IgD-negative memory B cell (primary cell): ENCODE results near the gene ARID5B. TPM values are rescaled to one million over a fixed set of nuclear protein-coding genes. Genes with fewer than 3 reads are reported as not detected.

Source experiments
- H3K27ac Mint-ChIP-seq, 3 donors: one replicate each; pipeline ENCODE4 v1.8.0; 2020 to 2022; ENCODE audit warnings: mild to moderate bottlenecking in 3 of 3, mixed read lengths in 3 of 3, moderate library complexity in 1 of 3
- H3K27me3 Mint-ChIP-seq: one replicate; pipeline ENCODE4 v1.8.0; 2021; ENCODE audit warnings: mixed read lengths
- H3K36me3 Mint-ChIP-seq: one replicate; pipeline ENCODE4 v1.8.0; 2020; ENCODE audit warnings: mild to moderate bottlenecking, mixed read lengths
- H3K4me1 Mint-ChIP-seq, 3 donors: one replicate each; pipeline ENCODE4 v1.8.0; 2020 to 2022; ENCODE audit warnings: mixed read lengths in 3 of 3, mild to moderate bottlenecking in 1 of 3
- H3K4me3 Mint-ChIP-seq, 4 donors: one replicate each; pipeline ENCODE4 v1.8.0; 2020 to 2022; ENCODE audit warnings: mild to moderate bottlenecking in 4 of 4, mixed read lengths in 4 of 4, moderate library complexity in 3 of 4
- H3K9me3 Mint-ChIP-seq, 3 donors: one replicate each; pipeline ENCODE4 v1.8.0; 2020 to 2021; ENCODE audit warnings: mixed read lengths in 3 of 3, mild to moderate bottlenecking in 1 of 3
- polyA plus RNA-seq: library from polyadenylated mRNA; unstranded; fragments of 300-500 nt; fragmentation: Illumina TruSeq; gene quantifications from one replicate; pipeline ENCODE4 v1.2.3, GENCODE V29; 2021

Gene ARID5B
- polyA plus RNA-seq, 1 donor from 2014 or later, result 154 TPM

- Mint-ChIP-seq H3K27ac (peak overlapping the region; percentile 95 to 99 (median 99)), H3K9me3 (peaks cover 0 to 6% (median 3%) of the 10 kb centered on the region in 3 donors), H3K27me3 (no peaks in the 10 kb centered on the region), H3K4me1 (peaks cover 41 to 73% (median 47%) of the 10 kb centered on the region in 3 donors), H3K36me3 (peaks cover 26% of the 10 kb centered on the region), H3K4me3 (peak overlapping the region in 3 of 4 donors; percentile 61 to 94 (median 74))
Measured at GRCh38 chr10:61998937-61999336, 97.4 kb downstream of the ARID5B start.

- peak overlapping the region; percentile 95 to 99 (median 99) for H3K27ac Mint-ChIP-seq
- H3K4me1 Mint-ChIP-seq, result peaks cover 51 to 78% (median 57%) of the 10 kb centered on the region in 3 donors
- peaks cover 31% of the 10 kb centered on the region for H3K36me3 Mint-ChIP-seq
- no peaks in the 10 kb centered on the region for H3K27me3 Mint-ChIP-seq
- peaks cover 0 to 6% (median 3%) of the 10 kb centered on the region in 3 donors for H3K9me3 Mint-ChIP-seq
- peak overlapping the region; percentile 74 to 94 (median 84) for H3K4me3 Mint-ChIP-seq
Measured at GRCh38 chr10:62000037-62000603, 98.6 kb downstream of the ARID5B start.

GRCh38 chr10:62000726-62001125, 99.2 kb downstream of the ARID5B start:
- Mint-ChIP-seq H3K36me3 (peaks cover 31% of the 10 kb centered on the region), H3K4me3 (peak overlapping the region; percentile 74 to 94 (median 84)), H3K9me3 (peaks cover 0 to 6% (median 3%) of the 10 kb centered on the region in 3 donors), H3K27ac (peak overlapping the region; percentile 95 to 99 (median 99)), H3K4me1 (peaks cover 54 to 80% (median 57%) of the 10 kb centered on the region in 3 donors), H3K27me3 (no peaks in the 10 kb centered on the region)

- peaks cover 34% of the 10 kb centered on the region for H3K36me3 Mint-ChIP-seq
- H3K27ac Mint-ChIP-seq, result peak overlapping the region; percentile 33 to 99 (median 95)
- H3K4me1 Mint-ChIP-seq, result peaks cover 63 to 84% (median 67%) of the 10 kb centered on the region in 3 donors
- H3K4me3 Mint-ChIP-seq, result peak overlapping the region; percentile 44 to 87 (median 76)
- no peaks in the 10 kb centered on the region for H3K27me3 Mint-ChIP-seq
- peaks cover 0 to 6% (median 3%) of the 10 kb centered on the region in 3 donors for H3K9me3 Mint-ChIP-seq
Measured at GRCh38 chr10:62001898-62002297, 100.4 kb downstream of the ARID5B start.

GRCh38 chr10:62002753-62003152, 101.3 kb downstream of the ARID5B start:
- H3K27ac Mint-ChIP-seq, result peak overlapping the region; percentile 76 to 84 (median 81)
- no peaks in the 10 kb centered on the region for H3K27me3 Mint-ChIP-seq
- H3K9me3 Mint-ChIP-seq, result peaks cover 0 to 6% (median 3%) of the 10 kb centered on the region in 3 donors
- H3K36me3 Mint-ChIP-seq, result peaks cover 30% of the 10 kb centered on the region
- peaks cover 66 to 83% (median 68%) of the 10 kb centered on the region in 3 donors for H3K4me1 Mint-ChIP-seq
- H3K4me3 Mint-ChIP-seq, result peak overlapping the region in 1 of 4 donors; percentile 30

GRCh38 chr10:62004042-62004441, 102.5 kb downstream of the ARID5B start:
- Mint-ChIP-seq H3K27me3 (no peaks in the 10 kb centered on the region), H3K36me3 (peaks cover 31% of the 10 kb centered on the region), H3K4me1 (peaks cover 61 to 82% (median 68%) of the 10 kb centered on the region in 3 donors), H3K27ac (peak overlapping the region; percentile 32 to 92 (median 84)), H3K9me3 (peaks cover 0 to 3% (median 0%) of the 10 kb centered on the region in 3 donors), H3K4me3 (peak overlapping the region in 2 of 4 donors; percentile 22 to 53)

GRCh38 chr10:62005281-62005680, 103.8 kb downstream of the ARID5B start:
- Mint-ChIP-seq H3K4me1 (peaks cover 60 to 82% (median 68%) of the 10 kb centered on the region in 3 donors), H3K36me3 (peaks cover 29% of the 10 kb centered on the region), H3K27me3 (no peaks in the 10 kb centered on the region), H3K9me3 (peaks cover 0 to 3% (median 0%) of the 10 kb centered on the region in 3 donors), H3K27ac (peak overlapping the region; percentile 32 to 92 (median 84)), H3K4me3 (peak overlapping the region in 2 of 4 donors; percentile 5 to 46)

GRCh38 chr10:62005687-62006086, 104.2 kb downstream of the ARID5B start:
- Mint-ChIP-seq H3K4me3 (peak overlapping the region in 3 of 4 donors; percentile 18 to 76 (median 46)), H3K9me3 (peaks cover 0 to 3% (median 0%) of the 10 kb centered on the region in 3 donors), H3K27ac (peak overlapping the region; percentile 32 to 92 (median 84)), H3K36me3 (peaks cover 26% of the 10 kb centered on the region), H3K4me1 (peaks cover 58 to 82% (median 68%) of the 10 kb centered on the region in 3 donors), H3K27me3 (no peaks in the 10 kb centered on the region)

- Mint-ChIP-seq H3K36me3 (peaks cover 27% of the 10 kb centered on the region), H3K4me1 (peaks cover 60 to 84% (median 75%) of the 10 kb centered on the region in 3 donors), H3K27ac (peak overlapping the region in 2 of 3 donors; percentile 80 to 84), H3K27me3 (no peaks in the 10 kb centered on the region), H3K9me3 (no peaks in the 10 kb centered on the region), H3K4me3 (peak overlapping the region in 1 of 4 donors; percentile 23)
Measured at GRCh38 chr10:62007145-62007544, 105.6 kb downstream of the ARID5B start.

- Mint-ChIP-seq H3K4me3 (peak overlapping the region in 1 of 4 donors; percentile 9), H3K27me3 (no peaks in the 10 kb centered on the region), H3K36me3 (peaks cover 24% of the 10 kb centered on the region), H3K27ac (peak overlapping the region; percentile 67 to 87 (median 82)), H3K9me3 (no peaks in the 10 kb centered on the region), H3K4me1 (peaks cover 57 to 79% (median 76%) of the 10 kb centered on the region in 3 donors)
Measured at GRCh38 chr10:62008196-62008595, 106.7 kb downstream of the ARID5B start.

GRCh38 chr10:62008946-62009345, 107.4 kb downstream of the ARID5B start:
- peaks cover 55 to 75% (median 74%) of the 10 kb centered on the region in 3 donors for H3K4me1 Mint-ChIP-seq
- H3K4me3 Mint-ChIP-seq, result no peak overlapping the region
- H3K36me3 Mint-ChIP-seq, result peaks cover 27% of the 10 kb centered on the region
- H3K27me3 Mint-ChIP-seq, result no peaks in the 10 kb centered on the region
- H3K9me3 Mint-ChIP-seq, result no peaks in the 10 kb centered on the region
- H3K27ac Mint-ChIP-seq, result peak overlapping the region; percentile 68 to 92 (median 87)

GRCh38 chr10:62010366-62010765, 108.9 kb downstream of the ARID5B start:
- Mint-ChIP-seq H3K9me3 (peaks cover 0 to 2% (median 0%) of the 10 kb centered on the region in 3 donors), H3K4me3 (peak overlapping the region in 2 of 4 donors; percentile 17 to 41), H3K4me1 (peaks cover 47 to 70% (median 61%) of the 10 kb centered on the region in 3 donors), H3K36me3 (peaks cover 25% of the 10 kb centered on the region), H3K27ac (peak overlapping the region; percentile 25 to 87 (median 31)), H3K27me3 (no peaks in the 10 kb centered on the region)

- H3K9me3 Mint-ChIP-seq, result peaks cover 0 to 2% (median 0%) of the 10 kb centered on the region in 3 donors
- H3K4me1 Mint-ChIP-seq, result peaks cover 40 to 68% (median 52%) of the 10 kb centered on the region in 3 donors
- peak overlapping the region; percentile 63 to 87 (median 83) for H3K27ac Mint-ChIP-seq
- peak overlapping the region in 1 of 4 donors; percentile 41 for H3K4me3 Mint-ChIP-seq
- peaks cover 23% of the 10 kb centered on the region for H3K36me3 Mint-ChIP-seq
- H3K27me3 Mint-ChIP-seq, result no peaks in the 10 kb centered on the region
Measured at GRCh38 chr10:62011558-62011957, 110.1 kb downstream of the ARID5B start.

GRCh38 chr10:62012318-62012717, 110.8 kb downstream of the ARID5B start:
- Mint-ChIP-seq H3K27me3 (no peaks in the 10 kb centered on the region), H3K4me1 (peaks cover 43 to 67% (median 51%) of the 10 kb centered on the region in 3 donors), H3K4me3 (no peak overlapping the region), H3K9me3 (peaks cover 0 to 2% (median 0%) of the 10 kb centered on the region in 3 donors), H3K36me3 (peaks cover 21% of the 10 kb centered on the region), H3K27ac (peak overlapping the region in 2 of 3 donors; percentile 83 to 87)

GRCh38 chr10:62014510-62014909, 113.0 kb downstream of the ARID5B start:
- Mint-ChIP-seq H3K27ac (peak overlapping the region in 1 of 3 donors; percentile 26), H3K4me1 (peaks cover 50 to 70% (median 54%) of the 10 kb centered on the region in 3 donors), H3K36me3 (peaks cover 15% of the 10 kb centered on the region), H3K9me3 (peaks cover 0 to 4% (median 0%) of the 10 kb centered on the region in 3 donors), H3K4me3 (peak overlapping the region in 2 of 4 donors; percentile 4 to 59), H3K27me3 (no peaks in the 10 kb centered on the region)
